Testis (tissue), 3 donors: Measurements from ENCODE around the gene ZNF620. TPM values are rescaled to one million over a fixed set of nuclear protein-coding genes. Genes with fewer than 3 reads are reported as not detected.

ENCODE experiments used
- polyA plus RNA-seq: library from polyadenylated mRNA; stranded (reverse); fragments of 350-450 nt; fragmentation: Illumina TruSeq; extraction: RNeasy Lipid Tissue Mini Kit (QIAGEN cat#74804); gene quantifications from one replicate; pipeline ENCODE4 v1.2.3, GENCODE V29; 2014; ENCODE audit warnings: low read depth, low replicate concordance; ENCODE audit not compliant: insufficient read depth
- small RNA-seq, 2 donors: library from RNA; depleted of rRNA; stranded (forward); fragments of <200 nt; gene quantifications; one replicate each; pipeline ENCODE3, GENCODE V24; 2016
- total RNA-seq, 2 donors: library from RNA; depleted of rRNA; stranded (reverse); fragments of >200 nt; gene quantifications; one replicate each; pipeline ENCODE4 v1.2.3, GENCODE V29; 2016

The ZNF620 gene
- total and polyA plus RNA-seq, 3 donors from 2014 or later: 1.6 to 4.2 (median 3.7) TPM

Small RNA genes within 50 kb of the gene (small RNA-seq; reads per million reads assigned to genes)
- gene RNU5B-2P: 0 reads per million in 2 donors

Other genes starting within 250 kb of the ZNF620 start
- 10 to 100 TPM; 28.6 to 49.6 TPM for gene EIF1B, start 196.3 kb upstream of the ZNF620 start, total RNA-seq
- 165 TPM for gene EIF1B, start 196.3 kb upstream of the ZNF620 start, polyA plus RNA-seq
- under 1 TPM; 0.24 to 0.50 TPM for gene ENTPD3, start 118.9 kb upstream of the ZNF620 start, total RNA-seq
- 0.57 TPM for gene ENTPD3, start 118.9 kb upstream of the ZNF620 start, polyA plus RNA-seq
- 100 to 1,000 TPM; 100 to 170 TPM for gene RPL14, start 48.7 kb upstream of the ZNF620 start, total RNA-seq
- gene RPL14, start 48.7 kb upstream of the ZNF620 start, polyA plus RNA-seq: 361 TPM
- 1 to 10 TPM; 4.1 to 4.4 TPM for gene ZNF619, start 28.9 kb upstream of the ZNF620 start, total RNA-seq
- gene ZNF619, start 28.9 kb upstream of the ZNF620 start, polyA plus RNA-seq: 3.0 TPM
- gene ZNF621, start 18.9 kb downstream of the ZNF620 start, total RNA-seq: 10 to 100 TPM; 19.0 to 19.7 TPM
- gene ZNF621, start 18.9 kb downstream of the ZNF620 start, polyA plus RNA-seq: 17.2 TPM